Cerebellar nuclear complex (tissue), 1 donor: ENCODE measurements around the gene FAM90A1.
"Not testable (repeated sequence)": the region's sequence is repeated elsewhere in the genome, so short reads cannot be mapped to it uniquely, and the experiment has no call there.

Experiments used
- DNase-seq, 2 experiments: peaks; one replicate each; lab custom pipeline; 2025; lab: John Stamatoyannopoulos, UW

The FAM90A1 gene

DNA sequence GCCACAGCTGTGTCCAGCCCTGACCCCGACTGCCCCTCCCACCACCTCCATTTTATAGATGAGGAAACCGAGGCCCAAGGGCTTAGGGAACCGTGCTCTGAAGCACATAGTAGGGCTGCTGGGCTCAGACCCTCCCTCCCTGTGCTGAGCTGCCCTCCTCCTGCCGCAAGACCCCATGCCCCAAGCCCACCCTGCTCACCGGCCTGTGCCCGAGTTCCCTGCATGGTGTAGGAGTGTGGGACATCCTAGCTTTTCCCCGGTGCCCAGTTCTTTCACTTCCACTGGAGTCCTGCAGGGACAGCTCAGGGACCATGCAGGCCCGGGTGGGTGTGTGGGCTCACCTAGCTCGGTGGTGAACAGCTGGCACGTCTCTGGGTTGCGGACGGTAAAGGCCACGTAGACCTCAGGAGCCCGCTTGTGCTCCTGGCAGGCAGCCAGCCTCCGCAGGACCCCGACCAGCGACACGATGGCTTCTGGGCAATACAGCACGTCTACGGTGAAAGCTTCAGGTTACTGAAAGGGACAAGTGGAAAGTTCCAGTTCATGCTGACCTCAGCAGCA lies 6.6 kb upstream of the FAM90A1 start:
- not testable (repeated sequence) for DNase-seq

DNA sequence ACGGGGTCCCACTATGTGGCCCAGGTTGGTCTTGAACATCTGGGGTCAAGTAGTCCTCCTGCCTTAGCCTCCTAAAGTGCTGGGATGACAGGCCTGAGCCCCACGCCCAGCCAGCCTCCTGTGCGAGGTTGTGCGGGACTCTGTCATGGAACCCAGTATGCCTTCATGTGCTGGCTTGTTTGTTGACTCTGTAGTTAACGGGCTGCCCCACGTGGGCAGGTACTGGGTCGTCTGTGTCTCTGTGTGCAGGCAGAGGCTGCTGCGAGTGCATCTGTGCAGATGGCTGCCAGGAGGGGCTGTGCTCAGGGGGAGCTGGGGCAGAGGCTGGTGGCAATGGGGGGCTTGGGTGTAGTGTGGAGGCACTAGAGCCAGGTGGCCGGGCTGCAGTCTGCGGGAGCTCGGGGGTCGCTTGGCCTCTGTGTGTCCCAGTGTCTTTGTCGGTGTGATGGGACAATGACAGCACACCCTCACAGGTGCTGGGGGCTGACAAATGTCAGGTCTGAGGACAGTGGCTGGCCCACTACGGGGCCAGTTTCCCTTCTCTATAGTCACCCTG lies 6.0 kb upstream of the FAM90A1 start:
- DNase-seq, result not testable (repeated sequence)

DNA sequence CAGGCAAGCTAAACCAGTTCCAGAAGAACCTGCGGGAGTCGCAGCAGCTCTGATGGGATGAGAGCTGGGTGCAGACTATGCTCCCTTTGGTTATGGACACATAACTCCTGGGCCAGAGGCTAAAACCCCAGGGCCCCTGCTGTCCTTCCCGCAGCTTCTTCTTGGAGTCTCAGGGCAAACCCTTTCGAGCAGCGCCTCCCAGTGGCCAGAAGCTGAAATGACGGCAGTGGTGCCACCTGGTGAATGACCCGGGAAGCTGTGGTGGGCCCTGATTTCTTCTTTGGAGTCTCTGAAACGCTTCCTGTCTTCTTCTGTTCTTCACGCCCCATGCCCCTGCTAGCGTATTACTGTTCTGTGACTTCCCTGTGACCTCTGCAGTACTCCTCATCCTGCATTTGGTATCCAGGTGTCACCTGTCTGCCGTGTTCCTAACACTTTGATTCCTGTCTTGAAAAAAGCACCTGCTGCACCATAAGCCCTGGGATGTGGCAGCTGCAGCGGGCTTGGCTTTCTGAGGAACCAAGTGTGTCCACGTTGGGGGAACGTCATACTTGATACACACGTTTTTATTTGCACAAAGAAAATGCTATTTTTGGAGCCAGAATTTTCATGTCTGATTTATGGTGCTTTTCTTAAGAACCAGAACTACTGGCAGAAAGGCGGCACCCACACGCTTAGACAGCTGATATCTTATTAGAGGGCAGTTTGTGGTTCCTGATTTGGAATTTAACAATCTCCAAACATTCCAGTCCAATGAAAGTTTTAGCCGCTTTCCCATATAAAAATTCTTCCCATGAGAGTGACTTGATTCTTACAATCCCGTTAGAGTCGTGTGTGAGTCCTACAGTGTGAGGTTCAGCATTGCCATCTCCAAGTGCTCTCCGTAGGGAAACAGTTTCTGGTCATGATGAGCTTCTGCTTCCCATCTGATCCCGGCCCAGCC lies 4.5 kb upstream of the FAM90A1 start:
- not testable (repeated sequence) for DNase-seq

DNA sequence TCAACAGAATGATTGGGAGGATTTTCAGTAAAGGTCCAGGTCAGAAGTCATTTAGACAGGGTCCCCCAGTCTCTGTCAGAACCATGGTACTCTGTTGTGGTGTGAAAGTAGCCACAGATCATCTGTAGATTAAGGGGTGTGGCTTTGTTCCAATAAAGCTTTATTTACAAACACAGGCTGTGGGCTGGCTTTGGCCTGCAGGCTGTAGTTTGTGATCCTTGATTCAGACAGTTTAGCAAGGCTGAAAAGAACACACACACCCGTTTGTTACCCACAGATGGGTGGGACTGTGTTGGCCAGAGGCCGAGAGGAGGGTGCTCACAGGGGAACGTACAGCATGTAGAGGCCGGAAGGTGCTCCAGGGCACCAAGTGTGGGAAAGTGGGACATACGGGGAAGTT lies 3.6 kb upstream of the FAM90A1 start:
- not testable (repeated sequence) for DNase-seq

DNA sequence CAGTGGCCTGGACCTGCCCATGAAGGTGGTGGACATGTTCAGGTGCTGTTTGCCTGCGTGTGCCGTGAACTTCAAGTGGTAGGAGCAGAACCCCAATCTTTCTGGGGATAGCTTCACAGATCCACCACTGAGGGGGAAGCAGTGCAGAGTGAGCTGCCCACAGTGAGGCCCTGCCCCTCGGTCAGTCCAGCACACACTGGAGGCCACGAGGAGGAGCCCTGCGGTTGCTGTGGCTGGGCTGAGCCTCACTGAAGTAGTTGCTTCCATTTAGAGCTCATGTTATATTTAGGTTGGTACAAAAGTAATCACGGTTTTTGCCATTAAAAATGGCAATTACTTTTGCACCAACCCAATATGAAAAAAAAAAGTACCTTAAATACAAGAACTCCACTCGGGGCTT lies 2.1 kb upstream of the FAM90A1 start:
- DNase-seq, result not testable (repeated sequence)

DNA sequence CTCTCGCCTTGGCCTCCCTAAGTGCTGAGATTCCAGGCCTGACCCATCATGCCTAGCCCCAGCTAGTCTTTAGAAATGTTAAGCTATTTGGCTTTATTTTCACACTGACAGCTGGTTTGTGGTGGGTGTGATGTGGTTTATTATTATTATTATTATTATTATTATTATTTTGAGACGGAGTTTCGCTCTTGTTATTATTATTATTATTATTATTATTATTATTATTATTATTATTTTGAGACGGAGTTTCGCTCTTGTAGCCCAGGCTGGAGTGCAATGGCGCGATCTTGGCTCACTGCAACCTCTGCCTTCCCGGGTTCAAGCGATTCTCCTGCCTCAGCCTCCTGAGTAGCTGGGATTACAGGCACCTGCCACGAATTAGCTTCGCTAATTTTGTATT lies 1.2 kb upstream of the FAM90A1 start:
- not testable (repeated sequence) for DNase-seq

DNA sequence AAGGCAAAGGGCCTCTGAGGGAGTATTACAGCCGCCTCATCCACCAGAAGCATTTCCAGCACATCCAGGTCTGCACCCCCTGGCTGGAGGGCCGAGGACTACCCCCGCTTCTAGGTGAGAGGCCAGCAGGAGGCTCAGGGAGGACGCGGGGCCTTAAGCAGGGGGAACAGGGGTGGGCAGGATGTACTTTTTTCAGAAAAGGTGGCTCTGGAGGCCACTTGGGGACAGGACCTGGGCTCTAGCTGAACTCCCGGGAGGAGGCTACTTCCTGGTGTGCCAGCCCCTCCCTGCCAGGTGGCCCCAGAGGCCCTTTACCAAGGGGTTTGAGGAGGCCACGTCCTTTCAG lies 287 bp upstream of the FAM90A1 start:
- not testable (repeated sequence) for DNase-seq

DNA sequence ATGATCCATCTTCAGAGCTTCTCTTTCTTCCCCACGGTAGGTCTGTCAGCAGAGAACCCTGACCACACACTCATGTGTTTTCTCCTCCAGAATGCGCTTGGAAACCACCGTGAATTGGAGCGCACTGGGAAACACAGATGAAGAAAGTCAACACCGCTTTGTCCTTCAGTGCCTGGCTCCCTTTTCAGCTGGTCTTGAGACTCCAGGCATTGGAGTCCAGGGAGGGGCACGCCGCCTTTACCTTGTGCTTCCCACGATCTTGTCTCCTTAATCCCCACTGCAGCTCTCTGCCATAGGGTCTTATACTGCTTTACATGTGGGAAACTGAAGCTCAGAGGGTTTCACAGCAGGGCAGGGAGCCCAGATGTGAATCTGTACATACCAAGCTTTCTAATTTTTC lies 1.1 kb downstream of the FAM90A1 start:
- no peak for DNase-seq

DNA sequence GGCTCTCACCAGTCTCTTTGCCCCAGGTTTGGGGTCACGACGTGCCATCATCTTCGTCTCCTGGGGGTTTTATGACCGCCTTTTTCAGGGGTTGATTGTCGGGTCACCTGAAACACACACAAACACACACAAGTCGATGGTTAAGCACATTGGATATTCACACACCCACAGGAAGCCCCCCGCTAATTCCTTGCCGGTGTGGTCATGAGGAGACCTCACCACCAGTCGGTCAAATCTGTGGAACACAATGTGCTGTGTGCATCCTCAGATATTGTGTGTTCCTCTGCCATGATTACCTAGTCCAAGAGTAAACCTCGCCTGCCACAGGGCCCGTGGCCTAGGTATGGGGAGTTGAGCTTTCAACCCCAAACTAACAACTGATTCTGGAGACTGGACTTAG lies 2.6 kb downstream of the FAM90A1 start:
- DNase-seq, result not testable (repeated sequence)

DNA sequence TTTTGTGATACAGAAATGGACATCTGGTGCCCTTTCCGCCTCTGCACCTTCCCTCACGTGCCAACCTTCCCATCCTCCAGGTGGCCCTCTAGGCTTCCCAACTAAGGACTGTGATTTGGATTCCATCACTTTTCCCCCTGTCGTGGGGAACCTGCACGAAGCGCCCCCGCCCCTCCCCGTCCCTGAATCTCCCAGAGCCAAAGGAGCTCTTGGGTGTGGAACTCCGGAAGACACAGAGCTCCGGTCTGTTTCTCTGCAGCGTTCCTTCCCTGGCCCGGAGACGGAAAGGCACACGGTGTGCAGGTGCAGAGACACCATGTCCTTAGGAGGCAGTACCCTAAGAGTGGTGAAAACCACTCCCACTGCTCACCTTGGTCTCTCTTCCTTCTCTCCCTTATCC lies 3.8 kb downstream of the FAM90A1 start:
- DNase-seq, result not testable (repeated sequence)

DNA sequence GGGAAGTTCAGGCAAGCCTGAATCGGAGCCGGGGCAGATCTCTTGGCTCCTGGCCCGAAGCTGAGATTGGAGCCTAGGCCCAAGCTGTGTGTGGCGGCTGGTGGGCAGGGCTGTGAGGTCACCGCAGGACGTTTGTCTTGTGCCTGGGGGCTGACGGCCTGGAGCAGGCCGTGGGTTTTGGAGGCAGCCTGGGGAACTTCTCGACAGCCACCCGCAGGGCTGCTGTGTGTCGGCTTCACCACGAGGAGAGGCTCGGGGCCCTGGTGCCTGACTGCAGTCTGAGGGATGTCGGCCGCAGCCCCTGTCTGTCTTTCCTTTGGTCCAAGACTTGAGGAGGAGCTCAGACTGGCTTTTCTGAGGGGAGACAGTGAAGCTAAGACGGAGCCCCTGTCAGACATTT lies 5.1 kb downstream of the FAM90A1 start:
- not testable (repeated sequence) for DNase-seq

DNA sequence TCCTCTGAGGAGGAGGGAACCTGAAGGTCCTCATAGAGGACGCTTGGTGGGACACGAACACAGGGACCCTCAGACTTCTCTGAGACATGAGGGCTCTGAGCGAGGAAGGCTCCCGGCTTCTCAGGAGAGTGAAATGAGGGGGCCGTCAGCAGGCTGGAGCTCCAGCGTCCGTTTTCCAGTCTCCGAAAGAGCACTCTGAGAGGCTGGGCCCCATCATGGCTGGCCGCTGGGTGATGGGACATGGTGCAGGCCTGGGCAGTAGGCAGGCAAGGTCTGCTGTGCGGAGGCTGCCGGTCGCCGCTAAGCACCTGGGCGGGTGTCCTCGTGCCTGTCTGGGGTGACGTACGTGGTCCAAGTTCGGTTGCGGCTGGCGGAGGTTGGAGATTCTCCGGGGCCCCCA lies 5.6 kb downstream of the FAM90A1 start:
- not testable (repeated sequence) for DNase-seq

DNA sequence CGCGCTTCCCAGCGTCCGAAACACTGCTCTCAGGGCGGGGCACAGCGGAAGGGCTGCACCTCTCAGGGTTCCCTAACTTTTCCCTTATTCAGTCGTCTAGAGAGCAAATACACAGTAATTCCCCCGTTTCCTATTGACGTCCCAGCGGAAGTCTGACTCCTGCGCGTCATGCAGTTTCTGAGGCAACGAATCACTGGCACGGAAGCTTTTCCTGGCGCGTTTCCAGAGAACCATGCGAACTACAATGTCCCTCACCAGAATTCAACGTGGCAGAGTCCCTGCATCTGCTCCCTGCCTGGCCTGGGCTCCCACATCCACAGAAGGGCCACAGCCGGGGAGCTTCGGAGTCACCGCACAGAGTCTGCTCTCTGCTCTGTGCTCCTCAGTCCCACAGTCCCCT lies 6.0 kb downstream of the FAM90A1 start:
- not testable (repeated sequence) for DNase-seq

DNA sequence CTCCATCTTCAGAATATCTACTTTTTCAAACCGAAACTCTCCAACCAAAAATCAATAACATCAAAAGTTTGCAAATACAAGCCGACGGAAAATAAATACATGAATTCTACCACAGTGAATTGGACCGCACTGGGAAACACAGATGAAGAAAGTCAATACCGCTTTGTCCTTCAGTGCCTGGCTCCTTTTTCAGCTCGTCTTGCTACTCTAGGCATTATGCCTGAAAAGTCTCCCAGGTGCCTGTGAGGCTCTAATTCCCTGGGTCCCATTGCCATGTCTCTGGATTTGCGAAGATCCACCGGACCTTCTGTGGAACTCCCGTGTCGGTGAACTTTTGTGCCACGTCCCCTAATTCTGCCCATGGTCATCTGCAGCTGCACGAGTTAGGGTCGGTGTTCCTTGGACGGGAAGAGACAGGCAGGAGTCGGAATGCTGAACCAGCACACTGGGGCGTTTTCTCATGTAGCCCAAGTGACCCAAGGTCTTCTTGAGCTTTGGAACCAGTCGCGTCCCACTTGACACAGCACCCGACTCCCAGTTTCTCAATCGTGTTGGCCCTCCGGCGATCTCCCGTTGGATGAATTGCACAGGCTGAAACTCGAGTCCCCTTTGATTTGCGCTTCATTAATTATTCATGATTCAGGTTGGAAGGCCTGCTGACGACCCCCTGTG lies 8.6 kb downstream of the FAM90A1 start:
- not testable (repeated sequence) for DNase-seq

DNA sequence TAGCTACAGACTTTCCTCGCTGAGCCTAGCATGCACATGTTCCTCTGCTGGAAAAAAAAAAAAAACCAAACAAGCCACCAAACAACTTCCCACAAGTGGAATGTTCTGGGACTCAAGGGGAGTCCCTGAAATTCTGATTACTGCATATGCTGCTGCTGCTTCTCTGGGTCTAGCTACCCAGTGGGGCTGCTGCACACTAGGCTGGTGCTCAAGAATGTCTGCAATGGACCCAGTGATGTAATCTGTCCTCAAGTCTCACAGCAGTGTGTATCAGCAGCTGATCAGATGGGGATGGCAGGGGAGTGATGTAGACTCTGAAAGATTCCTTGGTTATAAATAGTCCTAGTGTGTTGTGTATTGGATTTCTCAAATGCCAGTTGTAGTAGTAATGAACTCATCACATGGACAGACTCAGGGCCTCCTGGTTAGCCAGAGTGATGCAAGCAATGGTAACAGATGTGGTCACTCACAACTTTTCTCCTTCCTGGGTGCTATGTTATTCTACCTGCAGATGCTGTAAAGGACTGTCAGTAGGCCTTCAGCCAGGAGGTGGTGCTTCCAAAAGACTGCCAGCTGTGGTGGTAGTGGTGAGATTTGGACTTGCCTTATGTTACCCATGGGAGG lies 29.6 kb downstream of the FAM90A1 start:
- not testable (repeated sequence) for DNase-seq

DNA sequence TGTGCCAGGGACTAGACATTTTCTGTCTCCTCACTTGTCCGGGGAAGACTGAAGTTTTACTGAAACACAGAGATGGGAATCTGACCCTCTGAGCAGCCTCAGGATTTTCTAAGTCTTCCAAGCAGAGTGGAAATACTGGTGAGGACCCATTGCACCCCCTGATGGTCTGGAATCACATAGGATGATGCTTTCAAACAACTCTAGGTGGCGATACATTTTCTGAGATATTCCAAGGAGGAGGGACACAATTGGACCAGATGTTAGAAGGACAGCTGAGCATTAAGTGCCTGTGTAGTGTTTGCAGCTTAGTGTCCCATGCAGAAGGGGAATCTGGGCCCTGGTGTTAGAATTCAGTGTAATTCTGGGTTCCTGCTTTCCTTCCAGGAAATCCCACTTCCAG lies 39.3 kb downstream of the FAM90A1 start:
- not testable (repeated sequence) for DNase-seq

DNA sequence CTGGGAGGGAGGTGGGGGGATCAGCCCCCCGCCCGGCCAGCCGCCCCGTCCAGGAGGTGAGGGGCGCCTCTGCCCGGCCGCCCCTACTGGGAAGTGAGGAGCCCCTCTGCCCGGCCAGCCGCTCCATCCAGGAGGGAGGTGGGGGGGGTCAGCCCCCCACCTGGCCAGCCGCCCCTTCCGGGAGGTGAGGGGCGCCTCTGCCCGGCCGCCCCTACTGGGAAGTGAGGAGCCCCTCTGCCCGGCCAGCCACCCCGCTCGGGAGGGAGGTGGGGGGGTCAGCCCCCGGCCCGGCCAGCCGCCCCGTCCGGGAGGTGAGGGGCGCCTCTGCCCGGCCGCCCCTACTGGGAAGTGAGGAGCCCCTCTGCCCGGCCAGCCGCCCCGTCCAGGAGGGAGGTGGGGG lies 43.2 kb downstream of the FAM90A1 start:
- DNase-seq, result not testable (repeated sequence)

DNA sequence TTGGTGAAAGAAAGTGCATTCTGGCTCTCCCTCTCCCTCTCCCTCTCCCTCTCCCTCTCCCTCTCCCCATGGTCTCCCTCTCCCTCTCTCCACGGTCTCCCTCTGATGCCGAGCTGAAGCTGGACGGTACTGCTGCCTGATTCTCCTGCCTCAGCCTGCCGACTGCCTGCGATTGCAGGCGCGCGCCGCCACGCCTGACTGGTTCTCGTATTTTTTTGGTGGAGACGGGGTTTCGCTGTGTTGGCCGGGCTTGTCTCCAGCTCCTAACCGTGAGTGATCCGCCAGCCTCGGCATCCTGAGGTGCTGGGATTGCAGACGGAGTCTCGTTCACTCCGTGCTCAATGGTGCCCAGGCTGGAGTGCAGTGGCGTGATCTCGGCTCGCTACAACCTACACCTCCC lies 44.1 kb downstream of the FAM90A1 start:
- not testable (repeated sequence) for DNase-seq

DNA sequence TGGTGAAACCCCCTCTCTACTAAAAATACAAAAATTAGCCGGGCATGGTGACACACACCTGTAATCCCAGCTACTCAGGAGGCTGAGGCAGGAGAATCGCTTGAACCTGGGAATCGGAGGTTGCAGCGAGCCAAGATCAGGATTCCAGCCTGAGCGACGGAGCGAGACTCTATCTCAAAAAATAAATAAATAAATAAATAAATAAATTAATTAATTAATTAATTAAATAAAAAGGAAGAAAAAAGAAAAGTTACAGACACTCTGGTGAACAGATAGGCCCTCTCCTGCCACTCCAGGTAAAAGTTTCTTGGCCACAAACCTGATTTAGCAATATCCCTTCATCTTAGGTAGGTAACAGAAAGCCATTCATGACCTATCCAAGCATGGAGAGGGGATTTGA lies 44.5 kb downstream of the FAM90A1 start:
- DNase-seq, result not testable (repeated sequence)

DNA sequence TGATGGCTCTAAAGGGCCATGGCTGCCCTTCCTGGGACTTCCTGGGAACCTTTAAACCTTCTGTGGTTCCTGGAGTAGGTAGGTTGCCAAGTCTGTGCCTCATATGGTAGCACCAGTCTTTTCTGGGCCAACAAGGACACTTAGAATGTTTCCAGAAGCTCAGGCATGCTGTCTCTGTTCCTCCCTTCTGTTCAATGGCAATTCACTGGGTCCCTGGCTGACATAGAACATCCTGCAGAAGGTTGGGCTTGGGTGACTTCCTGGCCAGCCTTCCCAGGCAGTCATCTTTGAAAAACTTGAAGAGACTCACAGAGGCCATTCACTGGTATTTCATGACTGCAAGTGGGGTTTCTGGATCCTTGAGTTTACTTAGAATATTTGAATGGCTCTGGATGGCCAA lies 46.1 kb downstream of the FAM90A1 start:
- not testable (repeated sequence) for DNase-seq

DNA sequence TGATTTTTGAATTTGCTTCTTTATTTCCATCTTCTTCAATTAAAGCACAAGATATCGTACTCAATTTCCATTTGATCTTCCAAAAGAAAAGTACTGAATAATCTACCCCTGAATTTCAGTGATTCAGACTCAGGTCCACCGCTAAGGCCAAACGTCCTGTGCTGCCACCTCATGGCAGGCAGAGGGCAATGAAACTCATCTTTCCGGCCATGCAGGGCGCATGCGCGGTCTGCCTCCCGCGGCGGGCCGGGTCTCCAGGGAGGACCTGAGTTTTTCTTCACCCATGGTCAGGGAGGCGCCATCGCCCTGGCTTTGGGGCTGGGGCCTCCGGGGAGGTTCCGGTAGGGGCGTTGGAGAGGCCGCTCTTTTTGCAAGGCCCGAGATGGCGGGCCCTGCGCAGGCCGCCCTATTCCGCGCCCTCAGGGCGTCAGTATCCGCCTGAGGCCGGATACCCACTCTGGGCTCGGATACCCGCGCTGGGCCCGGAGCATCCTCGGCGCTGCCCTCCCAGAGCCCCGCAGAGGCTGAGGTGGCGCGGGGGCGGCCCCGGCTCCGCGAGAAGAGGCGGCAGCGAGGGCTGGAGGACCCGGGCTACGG lies 47.3 kb downstream of the FAM90A1 start:
- peak; percentile 20 to 31 for DNase-seq

DNA sequence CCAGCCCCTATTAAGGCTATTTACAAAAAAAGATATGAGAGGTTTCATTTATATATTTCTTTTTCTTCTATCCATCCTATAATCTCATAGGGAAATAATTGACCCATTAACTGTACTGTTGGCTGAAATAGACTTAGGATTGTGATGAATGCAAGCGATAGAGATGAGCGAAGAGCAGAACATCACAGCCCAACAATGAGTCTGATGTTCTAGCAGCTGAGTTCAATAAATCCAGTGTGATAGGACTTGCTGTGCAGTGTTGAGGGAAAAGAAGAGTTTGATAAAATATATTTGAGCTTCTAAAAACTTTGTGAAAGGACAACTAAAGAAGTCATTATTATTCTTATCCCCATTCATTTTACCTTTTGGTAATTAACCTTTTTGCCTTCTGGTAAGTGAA lies 54.5 kb downstream of the FAM90A1 start:
- DNase-seq, result not testable (repeated sequence)
